Testis (tissue), 3 donors: ENCODE results near the gene PTGS2. TPM values are rescaled to one million over a fixed set of nuclear protein-coding genes. Genes with fewer than 3 reads are reported as not detected.
"Not testable (repeated sequence)": the region's sequence is repeated elsewhere in the genome, so short reads cannot be mapped to it uniquely, and the experiment has no call there.

Experiments
- DNase-seq: peaks from one replicate; pipeline ENCODE4 v3.0.0-alpha.2; 2019
- H3K27ac ChIP-seq, 2 donors: fragments of 200-600 bp; sonication (generic); one replicate each; pipeline ENCODE4 v1.5.1; 2019
- H3K27me3 ChIP-seq: fragments of 200-600 bp; sonication (generic); one replicate; pipeline ENCODE4 v1.5.1; 2019
- H3K36me3 ChIP-seq: fragments of 200-600 bp; sonication (generic); one replicate; pipeline ENCODE4 v1.5.1; 2017; ENCODE audit warnings: low read depth; ENCODE audit errors: missing control alignments
- H3K4me1 ChIP-seq: fragments of 200-600 bp; sonication (generic); one replicate; pipeline ENCODE4 v1.5.1; 2019
- H3K4me3 ChIP-seq, 2 donors: fragments of 200-600 bp; sonication (generic); one replicate each; pipeline ENCODE4 v1.5.1; 2017 to 2019
- H3K9me3 ChIP-seq: fragments of 200-600 bp; sonication (generic); one replicate; pipeline ENCODE4 v1.5.1; 2017
- CTCF ChIP-seq, 3 experiments: fragments of 450-650 bp in 2 of 3; fragments of 200-600 bp in 1 of 3; sonication (generic) in 1 of 3; IDR thresholded peaks; one replicate each; pipeline ENCODE4 v1.5.1; 2016 to 2019; ENCODE audit warnings: antibody characterized with exemption in 3 of 3, mild to moderate bottlenecking in 2 of 3, moderate library complexity in 1 of 3
- POLR2A ChIP-seq: fragments of 450-650 bp; IDR thresholded peaks from one replicate; pipeline ENCODE4 v1.6.1; 2017; ENCODE audit warnings: antibody characterized with exemption, mild to moderate bottlenecking, moderate library complexity
- WGBS, 2 donors: methylation state at CpG; one replicate each; pipeline ENCODE4 v1.1.5; 2018; 5-methylcytosine and 5-hydroxymethylcytosine counted together
- intact Hi-C: fragments of 100-400 bp; cut with DNase I; formaldehyde crosslinking; loops from one replicate; pipeline ENCODE4 v1.15.1; 2023; ENCODE audit warnings: low total_unique reads
- polyA plus RNA-seq: library from polyadenylated mRNA; stranded (reverse); fragments of 350-450 nt; fragmentation: Illumina TruSeq; extraction: RNeasy Lipid Tissue Mini Kit (QIAGEN cat#74804); gene quantifications from one replicate; pipeline ENCODE4 v1.2.3, GENCODE V29; 2014; ENCODE audit warnings: low read depth, low replicate concordance; ENCODE audit not compliant: insufficient read depth
- total RNA-seq, 2 donors: library from RNA; depleted of rRNA; stranded (reverse); fragments of >200 nt; gene quantifications; one replicate each; pipeline ENCODE4 v1.2.3, GENCODE V29; 2016

The PTGS2 gene
- total and polyA plus RNA-seq, 3 donors from 2014 or later = 0.19 to 1.0 (median 0.75) TPM

- TF ChIP-seq CTCF (IDR thresholded peaks at IDR 0.05) (no peak), POLR2A (no peak)
- Histone ChIP-seq H3K4me1 (no peaks in the 10 kb centered on the region), H3K27ac (no peak overlapping the region), H3K36me3 (no peaks in the 10 kb centered on the region), H3K4me3 (no peak overlapping the region), H3K27me3 (no peaks in the 10 kb centered on the region), H3K9me3 (no peaks in the 10 kb centered on the region)
- 79 to 87% methylated on average over 3 of the region's 3 CpGs for WGBS, 2 donors
- DNase-seq = no peak
- intact Hi-C loops = no loop called here
Measured at GRCh38 chr1:186654741-186655140, 25.5 kb downstream of the PTGS2 start.

- Histone ChIP-seq H3K27me3 (no peaks in the 10 kb centered on the region), H3K36me3 (no peaks in the 10 kb centered on the region), H3K4me1 (no peaks in the 10 kb centered on the region), H3K9me3 (no peaks in the 10 kb centered on the region), H3K27ac (no peak overlapping the region), H3K4me3 (no peak overlapping the region)
- no peak for TF ChIP-seq CTCF (IDR thresholded peaks at IDR 0.05)
- TF ChIP-seq POLR2A = no peak
- DNase-seq = no peak
- intact Hi-C loops = no loop called here
- WGBS, 2 donors = 84 to 88% methylated on average over 2 of the region's 2 CpGs
Measured at GRCh38 chr1:186653312-186653711, 26.9 kb downstream of the PTGS2 start.

GRCh38 chr1:186648613-186649012 lies 31.6 kb downstream of the PTGS2 start:
- Histone ChIP-seq H3K4me3 (no peak overlapping the region), H3K27ac (no peak overlapping the region), H3K4me1 (no peaks in the 10 kb centered on the region), H3K27me3 (no peaks in the 10 kb centered on the region), H3K36me3 (no peaks in the 10 kb centered on the region), H3K9me3 (no peaks in the 10 kb centered on the region)
- TF ChIP-seq CTCF (IDR thresholded peaks at IDR 0.05) = no peak
- no peak for TF ChIP-seq POLR2A
- intact Hi-C loops = no loop called here
- no peak for DNase-seq
- WGBS, 2 donors = 46 to 50% methylated on average over 4 of the region's 4 CpGs

GRCh38 chr1:186647985-186648384 lies 32.2 kb downstream of the PTGS2 start:
- H3K4me3 ChIP-seq, H3K36me3 ChIP-seq, H3K9me3 ChIP-seq, H3K27ac ChIP-seq, intact Hi-C loops, H3K4me1 ChIP-seq, DNase-seq, H3K27me3 ChIP-seq: not testable (repeated sequence)
- WGBS, 2 donors = 82 to 99% methylated on average over 4 of the region's 4 CpGs

GRCh38 chr1:186643614-186644013 lies 36.6 kb downstream of the PTGS2 start:
- Histone ChIP-seq H3K27ac (no peak overlapping the region), H3K4me1 (no peaks in the 10 kb centered on the region), H3K27me3 (no peaks in the 10 kb centered on the region), H3K36me3 (no peaks in the 10 kb centered on the region), H3K9me3 (no peaks in the 10 kb centered on the region), H3K4me3 (no peak overlapping the region)
- intact Hi-C loops = no loop called here
- no peak for DNase-seq
- 88 to 98% methylated on average over 2 of the region's 2 CpGs for WGBS, 2 donors
- no peak for TF ChIP-seq CTCF (IDR thresholded peaks at IDR 0.05)
- TF ChIP-seq POLR2A = no peak

GRCh38 chr1:186637567-186637966 lies 42.7 kb downstream of the PTGS2 start:
- H3K4me1 ChIP-seq, H3K4me3 ChIP-seq, H3K9me3 ChIP-seq, H3K27me3 ChIP-seq, H3K27ac ChIP-seq, H3K36me3 ChIP-seq, intact Hi-C loops, DNase-seq: not testable (repeated sequence)
- 50 to 67% methylated on average over 6 to 16 of the region's 16 CpGs for WGBS, 2 donors
